K562 (cell line): ENCODE results near the gene MS4A2. TPM values are rescaled to one million over a fixed set of nuclear protein-coding genes. Genes with fewer than 3 reads are reported as not detected.

Experiments used
- BMI1 ChIP-seq: fragments of 150-350 bp; IDR thresholded peaks from 2 replicates; pipeline ENCODE4 v1.6.1; 2014; ENCODE audit warnings: low read length
- ELK1 ChIP-seq: sonication (generic); formaldehyde crosslinking; IDR thresholded peaks from 2 replicates; pipeline ENCODE4 v1.8.1; 2022; ENCODE audit warnings: missing genetic modification reagents
- GATAD2B ChIP-seq: fragments of 450-650 bp; IDR thresholded peaks from 2 replicates; pipeline ENCODE4 v1.6.1; 2017; ENCODE audit warnings: mild to moderate bottlenecking, borderline replicate concordance
- MAFK ChIP-seq: IDR thresholded peaks from 2 replicates; pipeline ENCODE4 v1.6.1; 2011; ENCODE audit warnings: low read length, improper control_type of control experiment
- MTA3 ChIP-seq: fragments of 450-650 bp; formaldehyde crosslinking; IDR thresholded peaks from 2 replicates; pipeline ENCODE4 v1.6.1; 2017; ENCODE audit warnings: mild to moderate bottlenecking, borderline replicate concordance
- RHOXF2B ChIP-seq: fragments of 250-450 bp; sonication (Bioruptor Pico); conservative IDR thresholded peaks from 2 replicates; pipeline ENCODE4 v1.5.1; 2021
- SAFB2 ChIP-seq: fragments of 200-400 bp; formaldehyde crosslinking; IDR thresholded peaks from 2 replicates; pipeline ENCODE4 v1.6.1; 2018; ENCODE audit warnings: borderline replicate concordance, low read length, low read depth, moderate library complexity; ENCODE audit not compliant: severe bottlenecking
- SFPQ ChIP-seq: fragments of 200-400 bp; formaldehyde crosslinking; IDR thresholded peaks from 2 replicates; pipeline ENCODE4 v1.6.1; 2017; ENCODE audit warnings: mild to moderate bottlenecking, low read depth, low read length, moderate library complexity
- TCF15 ChIP-seq: fragments of 250-450 bp; sonication (Bioruptor Pico); IDR thresholded peaks from 2 replicates; pipeline ENCODE4 v1.8.0; 2022; ENCODE audit warnings: moderate library complexity, mild to moderate bottlenecking, inconsistent platforms
- TEAD4 ChIP-seq, 2 experiments: sonication (generic) in 1 of 2; formaldehyde crosslinking in 1 of 2; IDR thresholded peaks; 2 replicates each; pipeline versions ENCODE4 v1.6.1 to v1.8.0; 2012 to 2022; ENCODE audit warnings: borderline replicate concordance in 1 of 2, inconsistent platforms in 1 of 2, low read length in 1 of 2, mild to moderate bottlenecking in 1 of 2, missing genetic modification reagents in 1 of 2
- ZNF212 ChIP-seq: fragments of 450-650 bp; formaldehyde crosslinking; IDR thresholded peaks from 2 replicates; pipeline ENCODE4 v1.4.0; 2020; ENCODE audit warnings: mild to moderate bottlenecking
- ZNF408 ChIP-seq: fragments of 250-450 bp; sonication (Bioruptor Pico); IDR thresholded peaks from 2 replicates; pipeline ENCODE4 v1.4.0; 2020; ENCODE audit warnings: low read depth, mild to moderate bottlenecking, moderate library complexity
- ZNF592 ChIP-seq: fragments of 450-650 bp; IDR thresholded peaks from 2 replicates; pipeline ENCODE4 v1.6.1; 2017; ENCODE audit warnings: antibody characterized with exemption, mild to moderate bottlenecking
- polyA plus RNA-seq, 8 experiments: library from polyadenylated mRNA; depleted of rRNA in 4 of 8; stranded (reverse) in 5 of 8; unstranded in 3 of 8; fragments of >200 nt; fragmentation: Nextera tagmentation in 2 of 8; fragmentation: Illumina TruSeq in 1 of 8; extraction: Ambion mirVana in 2 of 8; extraction: Trizol in 1 of 8; gene quantifications; 2 replicates each; pipeline versions ENCODE4 v1.2.1 to v1.2.3, GENCODE V29; 2011 to 2014; ENCODE audit warnings: inconsistent platforms in 1 of 8, missing spikeins in 1 of 8
- total RNA-seq, 7 experiments: library from RNA; depleted of rRNA in 6 of 7; stranded (reverse); fragments of >200 nt in 6 of 7; fragmentation: Illumina TruSeq in 2 of 7; extraction: Trizol in 2 of 7; gene quantifications; 2 replicates each; pipeline versions ENCODE4 v1.2.1 to v1.2.3, GENCODE V29; 2011 to 2021; ENCODE audit warnings: low replicate concordance in 1 of 7

MS4A2 gene
- total and polyA plus RNA-seq, 9 of the 15 experiments (the other 6 are each of a cell fraction or from before 2014, with no cell fraction given), result 0.06 to 5.7 (median 0.86) TPM

- TF ChIP-seq TCF15, result no peak
- TF ChIP-seq ZNF592, result 0 out of 2 replicates have a peak, but pooled peaks have one; percentile 33
- TF ChIP-seq SFPQ, result no peak
- TF ChIP-seq ZNF408, result no peak
- TF ChIP-seq MTA3, result no peak
- peak; percentile 56 for TF ChIP-seq TEAD4 (IDR thresholded peaks at IDR 0.05; ENCODE audit: low read length)
- TF ChIP-seq TEAD4 (CRISPR knock-in tag; IDR thresholded peaks at IDR 0.05; ENCODE audit: borderline replicate concordance), result no peak
- no peak for TF ChIP-seq ELK1 (CRISPR knock-in tag)
- TF ChIP-seq RHOXF2B, result no peak
- no peak for TF ChIP-seq SAFB2
- no peak for TF ChIP-seq BMI1
- TF ChIP-seq ZNF212 (CRISPR knock-in tag), result no peak
- no peak for TF ChIP-seq GATAD2B
- no peak for TF ChIP-seq MAFK
Measured at GRCh38 chr11:60127311-60127811, 38.9 kb downstream of the MS4A2 start (continued).
